Measurements from ENCODE around the gene DMRTA1. TPM values are rescaled to one million over a fixed set of nuclear protein-coding genes. Genes with fewer than 3 reads are reported as not detected.

The DMRTA1 gene
- total RNA-seq, 4 donors from 2014 or later: 1.3 to 4.6 (median 3.8) TPM

DNA sequence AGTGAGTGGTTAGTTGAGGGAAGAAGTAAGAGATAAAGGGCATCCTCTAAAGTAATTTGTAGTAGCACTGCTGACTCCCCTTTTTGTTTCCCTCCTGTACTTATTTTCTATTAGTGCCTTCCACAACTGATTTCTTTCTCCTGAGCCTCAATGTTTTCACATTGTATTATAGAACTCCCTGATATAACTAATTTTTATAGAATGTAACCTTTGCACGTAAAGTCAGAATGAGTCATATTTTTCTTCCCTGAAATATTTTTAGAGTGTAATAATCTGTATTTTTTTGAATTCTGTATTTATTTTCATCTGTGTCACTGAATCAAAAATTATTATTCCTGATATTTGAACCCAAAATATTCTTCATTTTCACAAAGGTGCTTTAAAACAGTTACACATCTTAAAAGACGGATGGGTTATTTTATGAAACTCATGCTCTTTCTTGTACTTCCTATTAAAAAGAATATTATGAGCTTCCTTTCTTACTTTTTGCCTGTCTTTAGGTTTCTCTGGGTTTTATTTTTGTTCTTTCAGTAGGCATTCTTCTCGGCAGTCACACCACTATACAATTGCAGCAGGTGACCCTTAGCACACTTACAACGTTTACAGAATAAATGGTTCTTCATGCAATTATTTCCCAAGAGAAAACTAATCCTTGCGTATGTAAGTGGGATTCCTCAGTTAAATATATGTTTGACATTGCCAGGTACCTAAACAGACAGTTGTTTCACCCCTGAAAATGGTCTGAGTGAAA lies 30.5 kb upstream of the DMRTA1 start:
- Histone ChIP-seq H3K9me3 (no peaks in the 10 kb centered on the region), H3K36me3 (no peaks in the 10 kb centered on the region), H3K27me3 (no peaks in the 10 kb centered on the region), H3K4me3 (no peak overlapping the region), H3K4me1 (no peaks in the 10 kb centered on the region), H3K27ac (no peak overlapping the region)
- WGBS, 2 donors (ENCODE audit: low coverage in 1 of 2): 45 to 56% methylated on average over 5 of the region's 5 CpGs
- TF ChIP-seq CTCF (IDR thresholded peaks at IDR 0.05): no peak
- TF ChIP-seq EP300 (IDR thresholded peaks at IDR 0.05): no peak
- no peak for TF ChIP-seq POLR2AphosphoS5 (IDR thresholded peaks at IDR 0.05)
- no peak for TF ChIP-seq POLR2A (IDR thresholded peaks at IDR 0.05)
- ATAC-seq: no peak

DNA sequence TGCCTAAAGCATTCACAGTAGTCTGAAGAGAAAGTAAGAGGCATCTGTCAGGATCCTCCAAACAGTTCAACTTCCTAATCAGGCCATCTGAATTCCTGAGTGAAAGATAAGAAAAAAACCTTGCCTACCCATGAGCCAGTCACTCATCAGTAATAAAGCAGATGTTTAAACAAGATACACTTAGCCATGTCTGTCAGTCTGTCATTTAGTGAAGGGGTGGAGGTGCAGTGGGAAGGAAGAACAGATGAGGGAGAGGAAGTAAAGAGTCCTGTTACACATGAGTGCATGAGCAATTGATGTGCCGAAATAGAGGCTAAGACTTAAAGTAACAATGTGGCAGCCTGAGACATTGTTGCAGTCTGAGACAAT lies 29.9 kb upstream of the DMRTA1 start:
- H3K27ac ChIP-seq: no peak overlapping the region
- H3K9me3 ChIP-seq: no peaks in the 10 kb centered on the region
- H3K27me3 ChIP-seq: no peaks in the 10 kb centered on the region
- no peak for ATAC-seq
- no peaks in the 10 kb centered on the region for H3K36me3 ChIP-seq
- H3K4me3 ChIP-seq: no peak overlapping the region
- H3K4me1 ChIP-seq: no peaks in the 10 kb centered on the region
- WGBS, 2 donors (ENCODE audit: low coverage in 1 of 2): 30 to 40% methylated on average over 1 of the region's 1 CpG
- TF ChIP-seq EP300 (IDR thresholded peaks at IDR 0.05) (no peak), POLR2A (IDR thresholded peaks at IDR 0.05) (no peak), POLR2AphosphoS5 (IDR thresholded peaks at IDR 0.05) (no peak), CTCF (IDR thresholded peaks at IDR 0.05) (no peak)

DNA sequence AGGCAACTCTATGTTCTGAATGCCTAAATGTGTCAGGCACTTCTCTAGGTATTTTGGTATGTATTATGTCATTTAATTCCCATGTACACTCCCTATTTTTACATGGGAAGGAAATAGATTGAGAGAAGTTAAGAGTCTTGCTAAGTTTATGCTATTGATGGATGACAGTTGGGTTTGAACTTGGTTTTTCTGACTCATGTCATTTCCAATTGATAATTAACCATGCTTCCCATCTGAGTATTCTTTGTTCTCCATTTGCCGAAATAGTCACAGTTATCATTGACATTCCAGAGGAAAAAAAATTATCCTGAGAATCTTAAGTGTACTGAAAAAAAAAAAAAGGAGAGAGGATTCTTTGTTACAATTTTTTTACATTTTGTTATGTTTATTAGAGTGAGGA lies 23.1 kb upstream of the DMRTA1 start:
- WGBS, 2 donors (ENCODE audit: low coverage in 1 of 2): 70 to 75% methylated on average over 1 of the region's 1 CpG
- Histone ChIP-seq H3K27me3 (no peaks in the 10 kb centered on the region), H3K9me3 (no peaks in the 10 kb centered on the region), H3K27ac (no peak overlapping the region), H3K36me3 (no peaks in the 10 kb centered on the region), H3K4me3 (no peak overlapping the region), H3K4me1 (no peaks in the 10 kb centered on the region)
- no peak for ATAC-seq
- TF ChIP-seq POLR2A (IDR thresholded peaks at IDR 0.05) (no peak), POLR2AphosphoS5 (IDR thresholded peaks at IDR 0.05) (no peak), EP300 (IDR thresholded peaks at IDR 0.05) (no peak), CTCF (IDR thresholded peaks at IDR 0.05) (no peak)

- Histone ChIP-seq H3K27ac (no peak overlapping the region), H3K9me3 (no peaks in the 10 kb centered on the region), H3K36me3 (no peaks in the 10 kb centered on the region), H3K4me3 (no peak overlapping the region), H3K4me1 (no peaks in the 10 kb centered on the region), H3K27me3 (peaks cover 3% of the 10 kb centered on the region)
- no peak for ATAC-seq
- WGBS, 2 donors (ENCODE audit: low coverage in 1 of 2): 68 to 94% methylated on average over 2 of the region's 2 CpGs
- no peak for TF ChIP-seq CTCF (IDR thresholded peaks at IDR 0.05)
- no peak for TF ChIP-seq POLR2A (IDR thresholded peaks at IDR 0.05)
- no peak for TF ChIP-seq EP300 (IDR thresholded peaks at IDR 0.05)
- no peak for TF ChIP-seq POLR2AphosphoS5 (IDR thresholded peaks at IDR 0.05)
Measured at GRCh38 chr9:22424616-22425015, 22.0 kb upstream of the DMRTA1 start.

GRCh38 chr9:22425551-22425950 lies 21.1 kb upstream of the DMRTA1 start:
- 62 to 70% methylated on average over 3 to 4 of the region's 4 CpGs for WGBS, 2 donors (ENCODE audit: low coverage in 1 of 2)
- Histone ChIP-seq H3K4me1 (no peaks in the 10 kb centered on the region), H3K27ac (no peak overlapping the region), H3K27me3 (peaks cover 3% of the 10 kb centered on the region), H3K9me3 (no peaks in the 10 kb centered on the region), H3K36me3 (no peaks in the 10 kb centered on the region), H3K4me3 (no peak overlapping the region)
- TF ChIP-seq POLR2AphosphoS5 (IDR thresholded peaks at IDR 0.05) (no peak), EP300 (IDR thresholded peaks at IDR 0.05) (no peak), POLR2A (IDR thresholded peaks at IDR 0.05) (no peak), CTCF (IDR thresholded peaks at IDR 0.05) (no peak)
- no peak for ATAC-seq
